DMS153 (cell line): ENCODE results near the gene ZNF280B.
"Not testable (repeated sequence)": the region's sequence is repeated elsewhere in the genome, so short reads cannot be mapped to it uniquely, and the experiment has no call there.

Source experiments
- DNase-seq: peaks from one replicate; lab custom pipeline; 2025; lab: John Stamatoyannopoulos, UW

The ZNF280B gene

DNA sequence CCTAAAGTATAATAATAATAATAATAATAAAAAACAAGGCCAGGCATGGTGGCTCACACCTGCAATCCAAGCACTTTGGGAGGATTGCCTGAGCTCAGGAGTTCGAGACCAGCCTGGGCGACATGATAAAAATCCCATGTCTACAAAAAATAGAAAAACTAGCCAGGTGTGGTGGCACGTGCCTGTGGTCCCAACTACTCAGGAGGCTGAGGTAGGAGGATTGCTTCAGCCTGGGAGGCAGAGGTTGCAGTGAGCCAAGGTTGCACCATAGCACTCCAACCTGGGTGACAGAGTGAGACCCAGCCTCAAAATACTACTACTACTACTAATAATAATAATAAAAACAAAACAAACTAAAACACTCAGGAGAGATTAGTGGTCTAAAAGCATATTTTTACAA, 27.1 kb upstream of the ZNF280B start:
- no peak for DNase-seq

- no peak for DNase-seq
Observed at GRCh38 chr22:22534604-22535415, 26.3 kb upstream of the ZNF280B start.

- no peak for DNase-seq
Observed at GRCh38 chr22:22533863-22534262, 25.3 kb upstream of the ZNF280B start.

DNA sequence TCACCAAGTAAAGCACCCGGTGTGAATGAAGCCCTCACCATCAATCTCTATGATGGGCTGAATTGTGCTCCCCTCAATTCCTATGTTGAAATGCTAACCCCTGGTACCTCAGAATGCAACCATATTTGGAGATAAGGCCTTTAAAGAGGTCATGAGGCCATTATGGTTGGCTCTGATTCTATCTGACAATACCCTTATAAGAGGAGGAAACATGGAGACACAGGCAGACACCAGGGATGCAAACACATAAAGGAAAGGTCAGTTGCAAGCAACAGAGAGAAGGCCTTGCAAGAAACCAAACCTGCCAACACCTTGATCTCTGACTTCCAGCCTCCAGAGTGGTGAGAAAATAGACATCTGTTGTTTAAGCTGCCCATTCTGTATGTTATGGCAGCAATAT, 24.9 kb upstream of the ZNF280B start:
- DNase-seq: no peak

GRCh38 chr22:22532547-22533071, 24.1 kb upstream of the ZNF280B start:
- DNase-seq: not testable (repeated sequence)

DNA sequence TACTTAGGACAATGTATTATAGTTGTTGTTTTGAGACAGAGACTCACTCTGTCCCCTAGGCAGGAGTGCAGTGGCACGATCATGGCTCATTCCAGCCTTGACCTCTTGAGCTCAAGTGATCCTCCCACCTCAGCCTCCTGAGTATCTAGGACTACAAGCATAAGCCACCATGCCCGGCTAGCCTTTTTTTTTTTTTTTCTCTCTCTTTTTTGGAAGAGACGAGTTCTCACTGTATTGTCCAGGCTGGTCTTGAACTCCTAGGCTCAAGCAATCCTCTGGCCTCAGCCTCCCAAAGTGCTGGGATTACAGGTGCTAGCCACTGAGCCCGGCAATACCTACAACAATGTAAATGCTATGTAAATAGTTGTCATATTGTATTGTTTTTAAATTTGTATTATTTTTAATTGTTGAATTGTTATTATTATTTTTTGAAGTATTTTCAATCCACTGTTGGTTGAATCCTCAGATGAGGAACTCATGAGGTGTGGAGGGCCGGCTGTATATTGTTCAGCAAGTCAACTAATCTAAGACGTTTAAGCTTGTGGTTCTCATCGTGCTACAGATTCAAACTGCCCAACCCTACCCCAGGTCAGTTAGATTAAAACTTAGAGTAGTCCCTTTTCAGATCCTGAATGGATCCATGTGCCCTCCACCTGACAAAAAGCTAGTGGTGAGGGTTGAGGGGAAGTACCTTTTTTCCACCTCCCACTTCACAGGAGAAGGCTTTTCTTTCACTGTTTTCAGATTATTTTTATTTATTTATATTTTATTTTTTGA, 23.4 kb upstream of the ZNF280B start:
- DNase-seq: no peak

DNA sequence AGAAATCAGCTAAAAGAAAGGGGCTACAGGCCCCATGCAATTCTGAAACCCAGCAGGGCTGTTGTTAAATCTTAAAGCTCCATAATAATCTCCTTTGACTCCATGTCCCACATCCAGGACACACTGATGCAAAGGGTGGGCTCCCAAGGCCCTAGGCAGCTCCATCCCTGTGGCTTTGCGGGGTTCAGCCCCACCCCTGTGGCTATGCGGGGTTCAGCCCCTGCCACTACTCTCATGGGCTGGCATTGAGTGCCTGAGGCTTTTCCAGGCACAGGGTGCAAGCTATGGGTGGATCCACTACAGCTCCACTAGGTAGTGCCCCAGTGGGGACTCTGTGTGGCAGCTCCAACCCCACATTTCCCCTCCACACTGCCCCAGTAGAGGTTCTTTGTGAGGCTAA, 20.2 kb upstream of the ZNF280B start:
- no peak for DNase-seq

DNA sequence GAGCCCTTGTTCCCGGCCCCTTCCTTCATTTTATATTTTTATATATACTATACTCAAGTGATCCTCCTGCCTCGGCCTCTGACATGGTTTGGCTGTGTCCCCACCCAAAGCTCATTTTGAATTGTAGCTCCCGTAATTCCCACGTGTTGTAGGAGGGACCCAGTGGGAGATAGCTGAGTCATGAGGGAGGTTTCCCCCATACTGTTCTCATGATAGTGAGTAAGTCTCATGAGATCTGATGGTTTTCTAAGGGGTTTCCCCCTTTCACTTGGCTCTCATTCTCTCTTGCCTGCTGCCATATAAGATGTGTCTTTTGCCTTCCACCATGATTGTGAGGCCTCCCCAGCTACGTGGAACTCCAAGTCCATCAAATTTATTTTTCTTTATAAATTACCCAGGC, 18.8 kb upstream of the ZNF280B start:
- DNase-seq: no peak

GRCh38 chr22:22526125-22526912, 17.8 kb upstream of the ZNF280B start:
- DNase-seq: no peak

DNA sequence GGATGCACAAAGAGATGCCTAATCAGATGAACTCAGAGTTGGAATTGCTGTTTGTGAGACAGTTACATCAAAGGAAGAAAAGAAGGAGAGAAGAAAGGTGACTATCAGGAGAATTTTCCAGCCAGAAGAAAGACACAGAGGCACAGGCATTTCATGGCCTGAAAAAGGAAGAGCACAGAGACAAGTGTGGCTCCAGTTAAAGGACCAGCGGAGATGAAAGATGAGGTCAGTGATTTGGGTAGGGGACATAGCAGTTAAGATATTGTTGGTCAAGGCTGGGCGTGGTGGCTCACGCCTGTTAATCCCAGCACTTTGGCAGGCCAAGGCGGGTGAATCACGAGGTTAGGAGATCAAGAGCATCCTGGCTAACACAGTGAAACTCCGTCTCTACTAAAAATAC, 15.0 kb upstream of the ZNF280B start:
- DNase-seq: no peak

- DNase-seq: no peak
Observed at GRCh38 chr22:22521631-22522030, 13.1 kb upstream of the ZNF280B start.

- no peak for DNase-seq
Observed at GRCh38 chr22:22520667-22521602, 12.4 kb upstream of the ZNF280B start.

DNA sequence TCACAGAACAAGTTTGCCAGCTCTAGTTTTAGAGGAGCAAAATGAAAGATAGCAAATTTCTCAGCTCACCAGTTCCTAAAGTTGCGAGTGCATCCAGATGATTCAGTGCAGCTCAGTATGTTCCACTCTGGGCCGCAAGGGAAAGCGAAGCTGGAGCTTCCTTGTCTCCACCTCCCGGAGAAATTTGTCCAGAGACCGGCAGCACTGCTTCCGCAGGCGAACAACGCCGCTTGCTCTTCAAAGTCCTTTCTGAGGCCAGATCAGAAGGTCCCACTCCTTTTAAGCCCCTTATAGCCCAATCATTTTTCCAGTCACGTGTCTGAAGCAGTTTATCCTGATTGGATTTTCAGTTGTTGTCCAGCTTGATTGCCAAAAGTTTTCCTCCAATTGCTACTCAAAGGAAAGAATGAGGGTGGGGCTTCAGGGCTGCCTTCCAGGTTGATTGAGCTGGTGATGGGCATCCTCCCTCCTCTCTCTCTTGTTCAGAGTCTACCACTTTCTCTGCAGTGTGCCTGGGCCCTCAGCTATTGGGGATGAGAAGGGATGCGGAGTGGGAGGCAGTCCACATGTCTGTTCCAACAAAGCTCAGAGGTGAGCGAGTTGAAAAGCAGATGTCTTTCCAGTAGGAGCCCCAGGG, 11.6 kb upstream of the ZNF280B start, which contains the start of gene ZNF280A:
Gene ZNF280A (minus strand): TSS at position 251 of the 637 bp plus-strand sequence. CDS start 4,640 bp downstream, outside the sequence.
- DNase-seq: no peak

DNA sequence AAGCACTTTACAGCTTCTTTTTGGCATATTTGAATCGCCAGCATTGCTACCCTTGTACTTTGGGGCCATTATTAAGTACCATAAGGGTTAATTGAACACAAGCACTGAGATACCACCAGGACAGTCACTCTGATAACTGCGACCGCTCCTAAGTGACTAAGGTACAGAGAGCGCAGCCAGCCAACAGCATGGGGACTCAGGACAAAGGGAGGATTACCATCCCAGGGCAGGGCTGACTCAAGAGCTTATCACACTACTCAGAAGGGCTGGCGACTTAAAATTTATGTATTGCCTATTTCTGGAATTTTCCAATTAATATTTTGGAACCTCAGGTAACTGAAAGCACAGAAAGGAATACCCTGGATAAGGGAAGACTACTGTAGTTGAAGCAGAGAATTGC, 11.0 kb upstream of the ZNF280B start:
- no peak for DNase-seq

DNA sequence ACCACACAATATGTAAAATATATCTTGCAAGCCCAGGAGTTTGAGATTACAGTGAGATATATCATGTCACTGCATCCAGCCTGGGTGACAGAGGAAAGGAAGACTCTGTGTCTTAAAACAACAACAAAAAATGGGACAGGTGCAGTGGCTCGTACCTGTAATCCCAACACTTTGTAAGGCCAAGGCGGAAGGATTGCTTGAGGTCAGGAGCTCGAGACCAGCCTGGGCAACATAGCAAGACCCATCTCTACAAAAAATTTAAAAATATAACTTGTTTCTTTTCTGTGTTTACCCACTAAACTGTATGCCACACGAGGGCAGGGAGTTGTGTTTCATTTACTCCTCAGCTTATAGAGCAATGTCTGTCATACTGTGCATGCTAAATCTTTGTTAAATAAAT, 8.4 kb upstream of the ZNF280B start:
- no peak for DNase-seq

GRCh38 chr22:22515890-22516289, 7.3 kb upstream of the ZNF280B start:
- DNase-seq: no peak

DNA sequence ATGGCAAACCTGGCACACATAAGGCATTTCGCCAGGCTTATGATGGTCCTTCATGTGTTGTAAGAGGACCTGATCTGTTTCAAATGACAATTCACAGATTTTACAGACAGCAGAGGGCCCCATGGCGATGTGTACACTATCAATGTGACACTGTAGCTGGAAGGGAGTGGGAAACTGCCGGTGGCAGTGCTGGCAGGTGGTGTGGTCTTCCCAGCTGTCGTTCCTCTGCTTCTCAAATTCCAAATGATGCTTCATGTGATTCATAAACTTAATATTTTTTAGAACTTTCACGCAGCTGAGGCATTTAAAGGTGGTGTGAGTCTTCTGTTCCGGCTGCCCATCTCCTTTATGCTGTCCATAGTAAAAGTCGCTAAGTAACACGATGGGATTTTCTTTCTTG, 5.9 kb upstream of the ZNF280B start:
- DNase-seq: not testable (repeated sequence)

GRCh38 chr22:22513619-22514018, 5.1 kb upstream of the ZNF280B start:
- no peak for DNase-seq

DNA sequence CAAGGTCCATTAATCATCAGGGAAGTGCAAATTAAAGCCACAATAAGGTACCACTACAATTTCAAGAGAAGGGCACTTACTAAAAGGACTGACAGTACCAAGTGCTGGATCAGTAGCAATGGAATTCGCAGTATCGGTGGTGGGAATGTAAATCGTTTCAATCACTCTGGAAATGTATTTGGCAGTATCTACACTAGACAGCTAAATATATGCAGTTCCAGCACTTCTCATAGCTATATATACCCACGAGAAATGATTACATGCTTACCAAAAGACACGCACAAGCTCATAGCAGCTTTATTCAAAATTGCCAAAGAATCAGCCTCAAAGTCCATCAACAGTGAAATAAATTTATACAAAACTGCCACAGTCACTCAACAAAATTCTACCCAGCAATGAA, 4.4 kb upstream of the ZNF280B start:
- no peak for DNase-seq

GRCh38 chr22:22510833-22511232, 2.3 kb upstream of the ZNF280B start:
- not testable (repeated sequence) for DNase-seq

DNA sequence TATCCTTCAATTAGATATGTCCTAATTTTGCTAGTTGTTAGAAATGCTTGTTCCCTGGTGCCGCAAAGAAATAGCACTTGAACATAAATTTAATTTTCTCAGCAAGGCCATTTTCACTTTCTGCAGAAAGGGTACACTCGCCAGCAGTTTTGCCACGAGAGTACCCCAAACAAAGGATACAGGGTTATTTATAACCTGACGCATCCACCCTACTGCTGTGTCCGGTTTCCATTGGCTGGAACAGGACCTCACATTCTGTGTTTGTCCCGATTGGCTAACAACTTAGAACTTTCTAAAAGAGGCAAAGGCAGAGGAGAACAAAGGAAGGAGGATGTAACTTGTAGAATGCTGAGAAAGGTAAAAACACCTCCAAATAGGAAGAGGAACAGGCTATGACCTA, 1.4 kb upstream of the ZNF280B start:
- not testable (repeated sequence) for DNase-seq
